K562 (cell line): ENCODE data around the gene SLC2A4. TPM values are rescaled to one million over a fixed set of nuclear protein-coding genes. Genes with fewer than 3 reads are reported as not detected.

Source experiments
- CBX8 ChIP-seq: fragments of 200-600 bp; sonication (generic); IDR thresholded peaks from 2 replicates; pipeline ENCODE4 v1.6.1; 2012; ENCODE audit warnings: borderline replicate concordance, mixed run types, low read depth, mild to moderate bottlenecking, moderate library complexity, mixed read lengths, low read length, control low read depth, inconsistent platforms; ENCODE audit not compliant: poor library complexity, severe bottlenecking; ENCODE audit errors: extremely low read depth
- EP400 ChIP-seq: fragments of 450-650 bp; IDR thresholded peaks from 2 replicates; pipeline ENCODE4 v1.6.1; 2017; ENCODE audit warnings: antibody characterized with exemption, mild to moderate bottlenecking, moderate library complexity
- ETV1 ChIP-seq: fragments of 450-650 bp; conservative IDR thresholded peaks from 2 replicates; pipeline ENCODE4 v1.6.1; 2016; ENCODE audit warnings: missing genetic modification characterization, control low read depth, low read depth, missing compliant biosample characterization
- FOXM1 ChIP-seq, 2 experiments: fragments of 450-650 bp in 1 of 2; sonication (generic) in 1 of 2; formaldehyde crosslinking in 1 of 2; IDR thresholded peaks; 2 replicates each; pipeline versions ENCODE4 v1.6.1 to v1.9.0; 2017 to 2022; ENCODE audit warnings: low read depth in 2 of 2, mild to moderate bottlenecking in 2 of 2, missing genetic modification reagents in 1 of 2, moderate library complexity in 1 of 2
- JUN ChIP-seq, 2 experiments: sonication (generic) in 1 of 2; formaldehyde crosslinking in 1 of 2; IDR thresholded peaks; 2 replicates each; pipeline versions ENCODE4 v1.6.1 to v1.8.0; 2012 to 2022; ENCODE audit warnings: borderline replicate concordance in 2 of 2, mild to moderate bottlenecking in 2 of 2, improper control_type of control experiment in 1 of 2, low read depth in 1 of 2, low read length in 1 of 2, missing genetic modification reagents in 1 of 2
- MEF2D ChIP-seq: conservative IDR thresholded peaks from 2 replicates; pipeline ENCODE4 v1.6.1; 2016; ENCODE audit warnings: low read depth, missing genetic modification characterization, missing compliant biosample characterization
- PCBP2 ChIP-seq: fragments of 200-400 bp; formaldehyde crosslinking; IDR thresholded peaks from 2 replicates; pipeline ENCODE4 v1.6.1; 2018; ENCODE audit warnings: low read length, low read depth, mild to moderate bottlenecking, moderate library complexity; ENCODE audit not compliant: poor library complexity, severe bottlenecking
- RB1 ChIP-seq: fragments of 450-650 bp; IDR thresholded peaks from 2 replicates; pipeline ENCODE4 v1.6.1; 2017; ENCODE audit warnings: low read depth, mild to moderate bottlenecking
- REST ChIP-seq, 2 experiments: fragments of 450-650 bp; formaldehyde crosslinking in 1 of 2; IDR thresholded peaks; 2 replicates each; pipeline versions ENCODE4 v1.4.0 to v1.6.1; 2014 to 2020; ENCODE audit warnings: mild to moderate bottlenecking in 2 of 2, borderline replicate concordance in 1 of 2, low read depth in 1 of 2
- SMAD4 ChIP-seq: fragments of 250-450 bp; sonication (Bioruptor Pico); conservative IDR thresholded peaks from 2 replicates; pipeline ENCODE4 v1.8.0; 2021; ENCODE audit warnings: inconsistent platforms, mild to moderate bottlenecking, moderate library complexity
- SOX6 ChIP-seq: fragments of 450-650 bp; IDR thresholded peaks from 2 replicates; pipeline ENCODE4 v1.6.1; 2014; ENCODE audit warnings: mild to moderate bottlenecking
- TBP ChIP-seq: optimal IDR thresholded peaks from 2 replicates; pipeline ENCODE3; 2011; ENCODE audit warnings: low read depth, low read length, improper control_type of control experiment
- ZC3H8 ChIP-seq: fragments of 450-650 bp; IDR thresholded peaks from 2 replicates; pipeline ENCODE4 v1.6.1; 2017
- ZNF184 ChIP-seq: sonication (generic); formaldehyde crosslinking; IDR thresholded peaks from 2 replicates; pipeline ENCODE4 v1.5.0; 2020; ENCODE audit warnings: missing genetic modification reagents
- ZNF395 ChIP-seq: fragments of 200-800 bp; sonication (Bioruptor generic); IDR thresholded peaks from 2 replicates; pipeline ENCODE4 v1.6.1; 2017; ENCODE audit warnings: missing genetic modification characterization, missing compliant biosample characterization
- ZNF398 ChIP-seq: fragments of 250-450 bp; sonication (Bioruptor Pico); IDR thresholded peaks from 2 replicates; pipeline ENCODE4 v1.8.0; 2021; ENCODE audit warnings: moderate library complexity, mild to moderate bottlenecking, inconsistent platforms
- polyA plus RNA-seq, 8 experiments: library from polyadenylated mRNA; depleted of rRNA in 4 of 8; stranded (reverse) in 5 of 8; unstranded in 3 of 8; fragments of >200 nt; fragmentation: Nextera tagmentation in 2 of 8; fragmentation: Illumina TruSeq in 1 of 8; extraction: Ambion mirVana in 2 of 8; extraction: Trizol in 1 of 8; gene quantifications; 2 replicates each; pipeline versions ENCODE4 v1.2.1 to v1.2.3, GENCODE V29; 2011 to 2014; ENCODE audit warnings: inconsistent platforms in 1 of 8, missing spikeins in 1 of 8
- total RNA-seq, 7 experiments: library from RNA; depleted of rRNA in 6 of 7; stranded (reverse); fragments of >200 nt in 6 of 7; fragmentation: Illumina TruSeq in 2 of 7; extraction: Trizol in 2 of 7; gene quantifications; 2 replicates each; pipeline versions ENCODE4 v1.2.1 to v1.2.3, GENCODE V29; 2011 to 2021; ENCODE audit warnings: low replicate concordance in 1 of 7

Gene SLC2A4
- total and polyA plus RNA-seq, 9 of the 15 experiments (the other 6 are each of a cell fraction or from before 2014, with no cell fraction given), result 0.74 to 3.5 (median 1.6) TPM

GRCh38 chr17:7251661-7252175 is 29.8 kb upstream of the SLC2A4 start, which contains the start of gene CTDNEP1 (continued):
- no peak for TF ChIP-seq CBX8
- no peak for TF ChIP-seq JUN (IDR thresholded peaks at IDR 0.05; ENCODE audit: borderline replicate concordance, low read depth, low read length)
- TF ChIP-seq JUN (CRISPR knock-in tag; IDR thresholded peaks at IDR 0.05; ENCODE audit: borderline replicate concordance), result no peak
- no peak for TF ChIP-seq ZC3H8
- TF ChIP-seq ZNF184 (CRISPR knock-in tag), result no peak
- TF ChIP-seq EP400, result no peak
- peak; percentile 9; the same call in 1 of the 2 replicates for TF ChIP-seq RB1
- TF ChIP-seq SMAD4 (CRISPR knock-in tag), result no peak
- TF ChIP-seq TBP, result peak; percentile 40
- no peak for TF ChIP-seq MEF2D
- no peak for TF ChIP-seq ZNF395 (CRISPR knock-in tag)
- peak; percentile 87 for TF ChIP-seq PCBP2
- no peak for TF ChIP-seq REST (IDR thresholded peaks at IDR 0.05; ENCODE audit: borderline replicate concordance)
- TF ChIP-seq REST (CRISPR knock-in tag; IDR thresholded peaks at IDR 0.05; ENCODE audit: low read depth), result no peak
- no peak for TF ChIP-seq FOXM1 (IDR thresholded peaks at IDR 0.05; ENCODE audit: low read depth)
- TF ChIP-seq FOXM1 (CRISPR knock-in tag; IDR thresholded peaks at IDR 0.05; ENCODE audit: low read depth), result no peak
- no peak for TF ChIP-seq ZNF398 (CRISPR knock-in tag)
- peak; percentile 67 for TF ChIP-seq ETV1 (tag)
- no peak for TF ChIP-seq SOX6
